ENCODE results near the gene PRLR. TPM values are rescaled to one million over a fixed set of nuclear protein-coding genes. Genes with fewer than 3 reads are reported as not detected.
A peak's percentile ranks its signal among the peaks of the same experiment; 100 is the strongest.

The PRLR gene
- total and polyA plus RNA-seq, 9 of the 15 experiments (the other 6 are each of a cell fraction or from before 2014, with no cell fraction given) = 0.02 TPM; not detected in 8

DNA sequence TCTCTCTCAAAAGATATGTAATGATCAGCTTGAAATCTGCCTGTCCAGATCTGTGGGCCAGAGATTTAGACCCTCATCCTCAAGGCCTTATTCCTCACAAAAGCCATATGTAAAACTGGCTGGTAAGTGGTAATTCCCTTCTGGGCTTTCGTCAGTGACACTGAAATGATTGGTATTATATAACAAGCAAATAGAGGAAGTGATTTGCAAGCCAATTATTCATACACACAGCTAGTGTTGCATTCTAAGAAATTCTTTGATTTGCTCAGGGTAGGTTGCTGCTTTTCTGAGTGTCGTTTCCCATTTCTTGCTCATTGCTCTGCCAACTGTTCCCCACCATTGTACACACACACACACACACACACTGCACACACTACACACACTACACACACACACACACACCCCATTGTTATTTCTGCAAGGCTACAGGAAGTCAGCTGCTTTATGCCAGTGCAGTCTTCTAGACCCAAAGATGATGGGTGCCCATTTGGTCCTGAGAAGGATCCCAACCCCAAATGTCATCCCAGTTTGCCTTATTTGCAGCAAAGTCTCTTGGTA, 76.8 kb downstream of the PRLR start:
- ChIA-PET CTCF (ENCODE audit: low intra/inter-chr PET ratio) (no interaction called here), POLR2A (no interaction called here)
- no peak overlapping the region for H3K9ac ChIP-seq (ENCODE audit: insufficient read depth in 1 of 2, low read depth in 2 of 2, low read length in 2 of 2)
- DNase-seq (ENCODE audit: extremely low read depth in 1 of 4, low spot score in 3 of 4) (no peak), ATAC-seq (no peak), FAIRE-seq (no peak)
- H3K9me1 ChIP-seq (ENCODE audit: control insufficient read depth, insufficient read depth, low read length) = no peaks in the 10 kb centered on the region
- in situ Hi-C loops (cut with MboI) (no loop called here), intact Hi-C loops (cut with micrococcal nuclease) (no loop called here)
- no peaks in the 10 kb centered on the region for H3K36me3 ChIP-seq (ENCODE audit: control insufficient read depth, insufficient read depth, low read length)
- H3K79me2 ChIP-seq (ENCODE audit: control insufficient read depth, insufficient read depth, low read length) = no peaks in the 10 kb centered on the region
- H3K27me3 ChIP-seq (ENCODE audit: control insufficient read depth in 2 of 2, insufficient read depth in 2 of 2, low read length in 2 of 2) = no peaks in the 10 kb centered on the region
- H2AFZ ChIP-seq (ENCODE audit: low read depth, low read length) = no peak overlapping the region
- H3K4me1 ChIP-seq (replicated peaks in 1 of 2; ENCODE audit: control insufficient read depth in 2 of 2, insufficient read depth in 2 of 2, low read length in 2 of 2) = no peaks in the 10 kb centered on the region
- no peaks in the 10 kb centered on the region for H3K9me3 ChIP-seq (replicated peaks; ENCODE audit: control insufficient read depth, insufficient read depth, low read depth, low read length)
- no peak overlapping the region for H3K4me2 ChIP-seq (ENCODE audit: insufficient read depth, low read length)
- TF ChIP-seq SPI1 (IDR thresholded peaks at IDR 0.05; ENCODE audit: borderline replicate concordance, low read depth, low read length) (peak; percentile 27; the same call in 1 of the 2 replicates), NEUROD1 (IDR thresholded peaks at IDR 0.05; ENCODE audit: borderline replicate concordance, low read depth, low read length, partially characterized antibody) (no peak)
- 0% methylated on average over 2 of the region's 2 CpGs for WGBS (ENCODE audit: insufficient coverage, low coverage, missing lambda C conversion rate)
- no peaks in the 10 kb centered on the region for H4K20me1 ChIP-seq (replicated peaks; ENCODE audit: control insufficient read depth, insufficient read depth, low read length)
- no TSS peak for BruUV-seq (replicated peaks)
- H3K27ac ChIP-seq (ENCODE audit: extremely low read depth, low read depth, low read length) = no peak overlapping the region
- H3K4me3 ChIP-seq = no peak overlapping the region

DNA sequence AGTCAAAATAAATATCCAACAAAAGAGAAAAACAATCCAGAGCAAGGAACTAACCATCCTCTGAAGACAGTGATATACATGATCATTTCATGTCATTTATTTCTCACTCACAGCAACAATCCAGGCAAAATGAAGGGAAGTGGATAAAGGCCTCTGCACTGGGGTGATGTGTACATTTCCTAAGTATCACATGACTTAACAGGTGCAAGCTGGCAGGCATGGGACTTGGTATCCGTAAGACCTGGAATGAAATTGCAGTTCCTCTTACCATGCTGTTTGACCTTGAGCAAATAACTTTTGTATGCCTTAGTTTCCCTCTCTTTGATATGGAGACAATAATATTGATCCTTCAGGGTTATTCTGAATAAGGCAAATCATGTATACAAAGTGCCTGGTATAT, 77.6 kb downstream of the PRLR start:
- Histone ChIP-seq H3K79me2 (ENCODE audit: control insufficient read depth, insufficient read depth, low read length) (no peaks in the 10 kb centered on the region), H2AFZ (ENCODE audit: low read depth, low read length) (no peak overlapping the region), H3K36me3 (ENCODE audit: control insufficient read depth, insufficient read depth, low read length) (no peaks in the 10 kb centered on the region), H3K4me3 (no peak overlapping the region), H4K20me1 (replicated peaks; ENCODE audit: control insufficient read depth, insufficient read depth, low read length) (no peaks in the 10 kb centered on the region), H3K4me2 (ENCODE audit: insufficient read depth, low read length) (no peak overlapping the region), H3K27me3 (ENCODE audit: control insufficient read depth in 2 of 2, insufficient read depth in 2 of 2, low read length in 2 of 2) (no peaks in the 10 kb centered on the region), H3K27ac (ENCODE audit: extremely low read depth, low read depth, low read length) (no peak overlapping the region), H3K4me1 (replicated peaks in 1 of 2; ENCODE audit: control insufficient read depth in 2 of 2, insufficient read depth in 2 of 2, low read length in 2 of 2) (no peaks in the 10 kb centered on the region), H3K9ac (ENCODE audit: insufficient read depth in 1 of 2, low read depth in 2 of 2, low read length in 2 of 2) (no peak overlapping the region), H3K9me1 (ENCODE audit: control insufficient read depth, insufficient read depth, low read length) (no peaks in the 10 kb centered on the region), H3K9me3 (replicated peaks; ENCODE audit: control insufficient read depth, insufficient read depth, low read depth, low read length) (no peaks in the 10 kb centered on the region)
- DNase-seq (ENCODE audit: extremely low read depth in 1 of 4, low spot score in 3 of 4) = no peak
- ATAC-seq = no peak
- TF ChIP-seq, protein P1, sequence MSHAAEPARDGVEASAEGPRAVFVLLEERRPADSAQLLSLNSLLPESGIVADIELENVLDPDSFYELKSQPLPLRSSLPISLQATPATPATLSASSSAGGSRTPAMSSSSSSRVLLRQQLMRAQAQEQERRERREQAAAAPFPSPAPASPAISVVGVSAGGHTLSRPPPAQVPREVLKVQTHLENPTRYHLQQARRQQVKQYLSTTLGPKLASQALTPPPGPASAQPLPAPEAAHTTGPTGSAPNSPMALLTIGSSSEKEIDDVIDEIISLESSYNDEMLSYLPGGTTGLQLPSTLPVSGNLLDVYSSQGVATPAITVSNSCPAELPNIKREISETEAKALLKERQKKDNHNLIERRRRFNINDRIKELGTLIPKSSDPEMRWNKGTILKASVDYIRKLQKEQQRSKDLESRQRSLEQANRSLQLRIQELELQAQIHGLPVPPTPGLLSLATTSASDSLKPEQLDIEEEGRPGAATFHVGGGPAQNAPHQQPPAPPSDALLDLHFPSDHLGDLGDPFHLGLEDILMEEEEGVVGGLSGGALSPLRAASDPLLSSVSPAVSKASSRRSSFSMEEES (CRISPR knock-in tag; IDR thresholded peaks at IDR 0.05) = peak; percentile 43; the same call in 1 of the 2 replicates
- TF ChIP-seq, protein P2, sequence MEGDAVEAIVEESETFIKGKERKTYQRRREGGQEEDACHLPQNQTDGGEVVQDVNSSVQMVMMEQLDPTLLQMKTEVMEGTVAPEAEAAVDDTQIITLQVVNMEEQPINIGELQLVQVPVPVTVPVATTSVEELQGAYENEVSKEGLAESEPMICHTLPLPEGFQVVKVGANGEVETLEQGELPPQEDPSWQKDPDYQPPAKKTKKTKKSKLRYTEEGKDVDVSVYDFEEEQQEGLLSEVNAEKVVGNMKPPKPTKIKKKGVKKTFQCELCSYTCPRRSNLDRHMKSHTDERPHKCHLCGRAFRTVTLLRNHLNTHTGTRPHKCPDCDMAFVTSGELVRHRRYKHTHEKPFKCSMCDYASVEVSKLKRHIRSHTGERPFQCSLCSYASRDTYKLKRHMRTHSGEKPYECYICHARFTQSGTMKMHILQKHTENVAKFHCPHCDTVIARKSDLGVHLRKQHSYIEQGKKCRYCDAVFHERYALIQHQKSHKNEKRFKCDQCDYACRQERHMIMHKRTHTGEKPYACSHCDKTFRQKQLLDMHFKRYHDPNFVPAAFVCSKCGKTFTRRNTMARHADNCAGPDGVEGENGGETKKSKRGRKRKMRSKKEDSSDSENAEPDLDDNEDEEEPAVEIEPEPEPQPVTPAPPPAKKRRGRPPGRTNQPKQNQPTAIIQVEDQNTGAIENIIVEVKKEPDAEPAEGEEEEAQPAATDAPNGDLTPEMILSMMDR (IDR thresholded peaks at IDR 0.05 in 2 of 3, conservative IDR thresholded peaks at IDR 0.05 in 1 of 3; ENCODE audit: insufficient read depth in 2 of 3, low read depth in 1 of 3, low read length in 3 of 3) = no peak
- in situ Hi-C loops (cut with MboI) (no loop called here), intact Hi-C loops (cut with micrococcal nuclease) (no loop called here)
- WGBS (ENCODE audit: insufficient coverage, low coverage, missing lambda C conversion rate) = 0% methylated on average over 1 of the region's 1 CpG
- FAIRE-seq = no peak
- CTCF ChIA-PET (ENCODE audit: low intra/inter-chr PET ratio) = no interaction called here
- POLR2A ChIA-PET = no interaction called here
- BruUV-seq (replicated peaks) = no TSS peak

All from K562 (cell line).